ENCODE results near the gene PSAT1. TPM values are rescaled to one million over a fixed set of nuclear protein-coding genes. Genes with fewer than 3 reads are reported as not detected.
A peak's percentile ranks its signal among the peaks of the same experiment; 100 is the strongest.
"Not testable (repeated sequence)": the region's sequence is repeated elsewhere in the genome, so short reads cannot be mapped to it uniquely, and the experiment has no call there.

The PSAT1 gene
- 52.5 and 56.8 TPM in 2 replicates for total RNA-seq (2014; rRNA removed; shearing (Covaris generic))

DNA sequence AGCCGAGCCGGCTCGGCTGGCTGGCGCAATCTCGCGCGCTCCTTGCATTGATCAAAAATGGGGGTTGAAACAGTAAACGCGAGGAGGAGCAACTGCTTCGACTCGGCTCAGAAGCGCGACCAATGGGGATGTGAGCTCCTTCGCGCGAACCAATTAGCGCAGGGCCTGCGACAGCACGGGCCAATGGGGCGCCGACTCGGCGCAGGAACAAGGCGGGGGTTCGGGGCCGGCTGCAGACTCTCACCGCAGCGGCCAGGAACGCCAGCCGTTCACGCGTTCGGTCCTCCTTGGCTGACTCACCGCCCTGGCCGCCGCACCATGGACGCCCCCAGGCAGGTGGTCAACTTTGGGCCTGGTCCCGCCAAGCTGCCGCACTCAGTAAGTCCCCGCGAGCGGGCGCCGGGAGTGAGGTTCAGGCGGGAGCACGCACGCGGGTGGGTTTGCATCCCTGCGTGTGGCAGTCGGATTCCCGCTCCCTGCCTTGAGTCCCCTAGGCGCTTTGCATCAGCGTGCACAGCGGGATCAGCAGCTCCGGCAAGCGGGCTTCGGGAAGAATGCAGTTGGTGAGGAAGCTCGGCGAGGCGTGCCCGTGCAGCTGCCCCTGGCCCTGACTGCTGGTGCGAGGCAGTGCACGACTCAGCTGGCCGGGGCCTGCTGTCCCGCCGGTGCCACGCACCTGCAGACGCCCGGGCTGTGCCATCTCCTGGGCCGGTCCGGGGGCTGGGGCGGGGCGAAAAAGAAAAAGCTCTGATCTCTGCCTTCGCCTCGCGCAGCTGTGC, at the start of gene PSAT1:
TSS of gene PSAT1 (plus strand) at position 233 of the 779 bp plus-strand sequence. CDS start at position 319, 86 bp downstream.
- peak; percentile 94 for DNase-seq (ENCODE audit: low spot score)

DNA sequence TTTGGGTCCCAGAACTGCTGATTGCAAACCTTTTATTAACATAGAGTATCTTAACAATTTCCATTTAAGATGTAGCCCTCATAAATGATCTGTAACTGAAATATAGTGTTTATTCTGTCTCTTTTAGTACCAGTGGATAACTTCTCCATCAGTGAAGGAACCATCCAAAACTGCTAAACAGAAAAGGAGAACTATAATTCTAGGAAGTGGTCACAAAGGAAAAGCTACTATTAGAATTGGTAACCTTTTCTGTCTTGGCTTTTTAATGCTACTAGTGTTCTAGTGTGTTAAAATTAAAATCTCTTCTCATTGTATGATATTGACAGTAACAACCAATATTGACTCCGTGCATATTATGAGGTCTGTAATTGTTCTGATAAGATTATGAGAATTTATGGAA, 48.3 kb upstream of the PSAT1 start:
- no peak for DNase-seq (ENCODE audit: low spot score)

DNA sequence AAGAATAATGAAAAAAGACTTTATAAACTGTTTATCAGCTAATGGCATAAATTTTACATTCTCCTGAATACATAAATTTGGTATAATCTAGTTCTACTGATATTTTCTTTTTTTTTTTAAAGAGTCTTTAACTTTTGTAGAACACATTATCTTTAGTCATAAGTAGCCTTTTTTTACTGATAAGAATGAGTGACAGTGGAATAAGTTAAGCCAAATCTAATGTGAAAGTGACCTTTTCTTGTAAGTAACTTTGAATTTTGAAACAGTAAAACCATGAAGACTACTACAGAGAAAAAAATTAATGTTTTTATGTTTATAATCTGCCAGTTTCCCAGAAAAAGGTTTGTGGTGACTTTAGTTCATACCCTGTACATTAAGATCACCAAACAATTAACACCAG, 47.4 kb upstream of the PSAT1 start:
- DNase-seq (ENCODE audit: low spot score), result no peak

DNA sequence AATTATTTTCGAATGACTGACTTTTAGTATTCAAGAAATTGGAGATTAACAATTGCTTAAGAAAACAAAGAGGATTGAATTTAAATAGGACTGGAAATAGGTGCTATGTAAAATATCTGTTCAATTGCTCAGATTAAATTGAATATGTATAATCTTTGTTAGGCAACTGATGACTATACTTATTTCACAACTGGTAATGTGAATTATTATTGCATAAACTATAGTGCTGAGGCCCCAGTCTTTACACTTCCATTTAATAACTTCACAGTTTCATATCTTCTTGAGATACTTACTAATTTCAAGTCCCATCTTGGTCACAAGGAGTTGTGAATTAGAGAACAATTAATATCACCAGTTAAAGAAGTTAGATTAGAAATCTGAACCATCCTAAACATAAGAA, 44.3 kb upstream of the PSAT1 start:
- no peak for DNase-seq (ENCODE audit: low spot score)

DNA sequence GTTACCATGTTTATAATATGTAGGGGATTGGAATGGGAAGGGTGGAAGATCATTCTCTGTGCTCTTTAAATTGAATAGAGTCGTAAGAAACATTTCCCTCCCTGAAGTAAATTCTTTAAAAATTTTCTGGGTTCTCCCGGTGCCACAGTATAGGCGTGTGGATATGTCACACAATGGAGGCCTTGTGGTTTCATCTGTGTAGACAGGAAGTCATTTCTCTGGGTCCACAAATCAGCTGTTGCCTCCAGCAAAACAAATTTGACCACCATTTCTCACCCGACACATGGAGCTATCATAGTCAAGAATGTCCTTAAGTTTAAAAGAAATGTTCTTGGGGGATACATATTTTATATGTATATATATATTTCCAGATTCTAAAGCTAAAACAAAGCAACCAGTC, 43.6 kb upstream of the PSAT1 start:
- DNase-seq (ENCODE audit: low spot score), result no peak

DNA sequence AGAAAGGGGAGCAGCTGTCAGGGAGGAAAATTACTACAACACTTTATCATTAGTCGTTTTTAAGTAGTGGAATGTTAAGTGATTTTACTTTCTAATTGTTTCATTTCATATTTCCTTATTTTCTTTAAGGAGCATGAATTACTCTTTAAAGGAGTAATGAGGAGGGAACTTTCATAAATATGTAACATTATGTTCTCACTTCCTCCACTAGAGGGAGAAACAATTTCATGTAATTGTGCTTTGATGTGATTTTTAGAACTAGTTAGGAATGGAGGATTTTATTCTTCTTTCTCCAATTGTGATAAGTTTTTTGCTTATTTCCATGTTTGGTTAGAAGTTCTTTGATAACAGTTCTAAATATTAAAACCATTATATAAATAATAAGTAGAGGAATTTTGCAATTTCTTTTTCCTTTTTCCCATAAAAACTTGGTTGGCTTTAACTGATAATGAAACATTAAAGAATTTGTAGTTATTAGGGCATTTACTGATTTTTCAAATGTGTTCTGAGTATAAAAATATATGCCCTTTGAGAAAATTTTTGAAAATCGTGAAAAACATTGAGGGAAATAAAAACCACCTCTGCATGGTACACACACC, 35.4 kb upstream of the PSAT1 start:
- peak; percentile 44 for DNase-seq (ENCODE audit: low spot score)

- DNase-seq (ENCODE audit: low spot score), result no peak
These were observed 34.3 kb upstream of the PSAT1 start for GRCh38 chr9:78262655-78263054.

DNA sequence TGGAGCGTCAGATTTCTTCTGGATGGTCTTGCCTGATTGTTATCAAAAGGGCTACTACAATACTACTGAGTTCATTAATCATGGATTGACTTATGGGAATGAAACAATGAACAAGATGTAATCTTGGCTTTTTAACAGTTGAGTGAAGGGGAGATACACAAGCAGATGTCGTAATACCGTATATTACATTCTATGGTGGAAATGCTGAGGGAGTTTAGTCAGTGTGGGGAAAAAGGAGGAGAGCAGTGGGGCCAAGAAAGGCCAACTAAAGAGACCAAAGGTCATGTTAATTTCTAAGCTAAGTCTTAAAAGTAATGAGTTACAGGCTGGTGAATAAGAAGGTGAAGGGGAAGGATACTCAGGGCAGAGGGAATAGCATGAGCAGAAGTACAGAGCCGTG, 29.0 kb upstream of the PSAT1 start:
- no peak for DNase-seq (ENCODE audit: low spot score)

- DNase-seq (ENCODE audit: low spot score), result no peak
These were observed 27.1 kb upstream of the PSAT1 start for GRCh38 chr9:78269784-78270183.

DNA sequence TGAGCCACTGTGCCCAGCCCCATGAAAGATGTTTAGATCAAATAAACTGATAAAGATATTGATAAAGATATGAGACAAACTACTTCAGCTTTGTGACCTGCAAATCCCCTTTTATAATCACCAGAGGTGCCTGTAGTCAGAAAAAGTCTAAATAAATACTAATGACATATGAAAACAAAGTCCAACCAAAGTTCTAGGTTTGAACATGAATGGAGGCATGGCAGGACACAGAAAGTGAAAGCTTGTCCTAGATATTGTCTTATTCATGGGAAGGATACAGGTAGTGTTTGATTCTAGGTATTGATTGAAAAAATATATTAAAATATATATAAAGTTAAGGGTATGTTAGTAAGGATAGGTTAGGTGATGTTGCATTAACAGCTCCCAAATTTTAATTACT, 24.6 kb upstream of the PSAT1 start:
- no peak for DNase-seq (ENCODE audit: low spot score)

DNA sequence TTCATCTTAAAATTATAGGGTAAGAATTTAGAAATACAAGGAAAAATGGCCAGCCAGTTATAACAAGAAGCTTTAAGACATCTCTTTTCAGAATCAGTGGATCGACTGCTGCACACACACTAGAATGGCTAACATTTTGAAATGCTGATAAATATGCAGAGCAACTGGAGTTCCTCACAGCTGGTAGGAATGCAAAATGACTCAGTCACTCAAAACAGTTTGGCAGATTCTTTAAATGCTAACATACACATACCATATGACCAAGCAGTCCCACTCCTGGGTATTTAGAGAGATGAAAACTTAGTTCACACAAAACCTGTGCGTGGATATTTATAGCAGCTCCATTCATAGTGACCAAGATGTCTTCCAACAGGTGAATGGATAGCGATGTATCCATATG, 23.2 kb upstream of the PSAT1 start:
- no peak for DNase-seq (ENCODE audit: low spot score)

- DNase-seq (ENCODE audit: low spot score), result no peak
These were observed 18.6 kb upstream of the PSAT1 start for GRCh38 chr9:78278177-78278777.

DNA sequence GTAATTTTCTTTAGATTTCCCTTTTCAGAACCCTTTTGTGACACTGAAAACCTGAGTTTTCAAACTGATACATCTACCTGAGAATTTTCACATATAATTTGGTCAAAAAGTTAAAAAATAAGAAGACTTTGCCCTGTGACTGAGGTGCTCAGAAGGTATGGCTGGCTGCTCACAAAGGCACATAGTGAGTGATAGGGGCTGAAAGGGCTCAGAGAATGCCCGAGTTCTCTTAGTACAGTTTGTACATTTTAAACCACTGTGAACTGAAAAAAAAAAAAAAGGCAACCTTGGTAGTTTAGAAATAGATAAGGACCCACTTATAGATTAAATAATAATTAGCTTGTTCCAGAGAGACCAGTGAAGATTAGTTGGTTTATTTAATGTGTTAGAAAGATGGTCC, 18.1 kb upstream of the PSAT1 start:
- DNase-seq (ENCODE audit: low spot score), result no peak

- DNase-seq (ENCODE audit: low spot score), result no peak
These were observed 15.8 kb upstream of the PSAT1 start for GRCh38 chr9:78280982-78281668.

GRCh38 chr9:78284181-78284580, 12.7 kb upstream of the PSAT1 start:
- DNase-seq (ENCODE audit: low spot score), result not testable (repeated sequence)

DNA sequence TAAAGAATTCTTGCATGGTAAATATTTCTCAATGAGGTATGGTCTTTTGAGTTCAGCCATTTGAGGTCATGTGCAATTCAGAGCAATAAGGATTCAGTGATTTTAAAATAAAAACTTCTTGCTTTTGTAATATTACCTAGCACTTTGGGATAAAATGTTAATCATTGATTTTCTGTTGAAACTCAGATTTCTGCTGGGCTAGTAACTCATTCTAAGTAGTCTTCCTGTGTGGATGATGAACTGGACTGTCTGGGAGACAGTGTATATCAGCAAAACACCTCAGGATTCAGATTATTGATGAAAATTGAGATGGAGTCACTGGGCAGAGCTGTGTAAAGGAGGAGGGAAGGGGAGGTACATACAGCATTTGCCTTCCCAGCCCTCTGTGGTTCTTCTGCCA, 10.8 kb upstream of the PSAT1 start:
- no peak for DNase-seq (ENCODE audit: low spot score)

DNA sequence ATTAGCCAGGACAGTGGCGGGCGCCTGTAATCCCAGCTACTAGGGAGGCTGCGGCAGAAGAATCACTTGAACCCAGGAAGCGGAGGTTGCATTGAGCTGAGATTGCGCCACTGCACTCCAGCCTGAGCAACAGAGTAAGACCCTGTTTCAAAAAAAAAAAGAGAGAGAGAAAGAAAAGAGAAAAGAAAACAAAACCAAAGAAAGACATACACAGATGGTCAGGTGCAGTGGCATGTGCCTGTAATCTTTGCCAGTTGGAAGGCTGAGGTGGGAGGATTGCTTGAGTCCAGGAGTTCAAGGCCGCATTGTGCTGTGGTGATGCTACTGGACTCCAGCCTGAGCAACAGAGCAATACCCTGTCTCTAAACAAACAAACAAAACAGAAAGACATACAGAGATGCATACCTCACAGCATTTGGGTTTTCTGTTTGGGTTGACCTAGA, 10.0 kb upstream of the PSAT1 start:
- DNase-seq (ENCODE audit: low spot score), result no peak

DNA sequence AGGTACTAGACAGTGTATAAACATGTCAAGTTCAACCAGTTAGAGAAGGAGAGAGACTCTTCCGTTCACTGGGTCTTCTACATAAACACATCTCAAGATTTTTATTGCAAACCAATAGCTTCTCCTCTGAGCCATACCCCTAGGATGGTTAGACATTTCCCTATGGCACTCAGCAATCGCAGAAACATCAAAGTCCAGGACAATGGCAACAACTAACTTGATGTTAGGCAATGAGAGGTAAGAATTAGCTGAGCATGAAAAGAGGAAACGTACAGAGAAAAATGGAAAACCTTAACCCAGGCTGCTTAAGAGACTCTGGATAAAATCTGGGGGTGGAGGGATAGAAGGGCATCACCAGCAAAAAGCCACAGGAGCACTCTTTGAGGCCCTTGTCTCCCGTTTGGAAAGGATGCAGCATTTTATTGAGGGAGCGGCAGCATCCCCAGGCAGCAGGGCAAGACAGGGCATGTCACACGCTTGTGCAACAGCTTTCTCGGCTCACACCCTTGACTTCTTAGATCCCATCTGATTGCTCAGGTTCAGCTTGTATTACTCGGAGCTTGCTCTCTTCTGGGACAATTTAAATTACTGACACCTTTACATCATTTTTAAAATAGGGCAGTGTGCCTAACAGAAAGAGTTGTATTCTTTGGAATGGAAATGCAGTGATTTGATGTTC, 8.6 kb upstream of the PSAT1 start:
- no peak for DNase-seq (ENCODE audit: low spot score)

DNA sequence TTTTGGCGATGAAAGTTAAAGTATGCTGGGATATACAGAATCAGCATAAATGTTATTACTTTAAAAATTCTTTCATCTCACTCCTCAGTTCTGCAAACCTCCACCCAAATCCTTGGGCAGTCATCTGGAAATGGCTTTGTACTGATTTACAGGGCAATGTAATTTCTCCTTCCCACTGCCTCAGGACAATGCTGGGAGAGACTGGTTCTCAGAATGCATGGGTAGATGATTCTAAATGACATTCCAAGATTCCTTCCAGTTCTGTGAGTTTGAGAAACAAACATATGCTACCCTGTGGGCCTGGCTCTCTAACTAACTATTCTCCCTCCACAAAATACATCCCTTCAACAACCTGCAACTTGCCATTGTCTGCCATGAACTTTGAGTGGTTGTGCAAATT, 7.5 kb upstream of the PSAT1 start:
- DNase-seq (ENCODE audit: low spot score), result no peak

DNA sequence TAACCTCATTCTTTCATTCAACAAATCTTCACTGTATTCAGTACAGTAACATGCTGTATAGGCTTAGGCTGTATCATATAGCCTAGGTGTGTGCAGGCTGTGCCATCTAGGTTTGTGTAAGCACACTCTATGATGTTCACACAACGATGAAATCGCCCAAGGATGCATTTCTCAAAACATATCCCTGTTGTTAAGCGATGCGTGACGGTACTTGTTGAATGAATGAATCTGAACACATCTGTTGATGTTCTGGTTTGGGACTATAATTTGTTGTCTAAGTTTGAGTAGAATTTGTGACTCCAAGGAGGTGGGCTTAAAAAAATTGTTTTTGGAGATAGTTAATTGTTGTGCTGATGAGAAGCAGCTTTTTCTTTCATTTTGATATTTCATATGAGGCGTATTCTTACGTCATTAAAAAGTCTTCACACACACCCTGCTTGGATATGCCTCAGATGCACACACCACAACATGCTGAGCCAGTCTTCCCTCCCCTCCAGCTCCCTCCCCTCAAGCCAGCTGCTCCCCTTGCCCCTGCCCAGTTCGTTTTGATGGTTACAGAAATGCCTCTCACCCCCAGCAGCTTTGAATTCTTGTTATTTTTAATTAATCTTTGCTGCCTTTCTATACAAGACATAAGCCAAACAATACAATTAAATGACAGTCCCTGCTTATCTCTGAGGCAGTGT, 5.5 kb upstream of the PSAT1 start:
- no peak for DNase-seq (ENCODE audit: low spot score)

DNA sequence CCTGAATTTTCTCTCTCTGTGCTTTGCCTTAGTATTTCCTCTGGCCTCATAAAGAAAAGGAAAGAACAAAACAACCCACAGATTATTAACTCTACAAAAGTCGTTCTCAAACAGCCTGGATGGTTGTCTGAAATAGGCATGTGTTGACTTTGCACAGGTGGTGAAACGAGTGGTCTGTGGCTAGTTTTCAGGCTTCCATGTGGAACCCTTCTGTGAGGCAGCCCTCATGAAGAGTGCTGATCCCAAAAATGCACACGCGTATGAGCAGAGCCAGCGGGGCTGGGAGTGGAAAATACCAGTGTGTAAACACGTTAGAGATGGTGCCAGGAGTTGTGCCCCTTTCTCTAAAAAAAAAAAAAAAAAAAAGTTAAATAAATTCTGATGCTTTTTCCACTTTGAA, 4.9 kb upstream of the PSAT1 start:
- DNase-seq (ENCODE audit: low spot score), result no peak

All from HT-29 (cell line).